Measurements from ENCODE around the gene HAS3. TPM values are rescaled to one million over a fixed set of nuclear protein-coding genes. Genes with fewer than 3 reads are reported as not detected.

The HAS3 gene
- polyA plus RNA-seq, 1 of the 3 experiments (the other 2 are of a cell fraction) = 38.7 TPM

GRCh38 chr16:69115361-69115760 lies 9.9 kb downstream of the HAS3 start (continued):
- no peak for TF ChIP-seq CTCF (IDR thresholded peaks at IDR 0.05)
- no peak for TF ChIP-seq IRF3 (IDR thresholded peaks at IDR 0.05; ENCODE audit: low read depth, low read length)
- TF ChIP-seq MEF2A (IDR thresholded peaks at IDR 0.05; ENCODE audit: borderline replicate concordance, low read depth) = no peak
- TF ChIP-seq PBX3 (IDR thresholded peaks at IDR 0.05) = no peak
- no peak for TF ChIP-seq NFIC (IDR thresholded peaks at IDR 0.05; ENCODE audit: borderline replicate concordance)
- TF ChIP-seq ELF1 (IDR thresholded peaks at IDR 0.05) = no peak
- TF ChIP-seq MXI1 (IDR thresholded peaks at IDR 0.05; ENCODE audit: low read depth, low read length) = no peak

GRCh38 chr16:69115837-69116236 lies 10.4 kb downstream of the HAS3 start:
- no peak overlapping the region for H3K4me2 ChIP-seq
- POLR2A ChIA-PET = no interaction called here
- no peaks in the 10 kb centered on the region for H3K27me3 ChIP-seq (ENCODE audit: insufficient read depth)
- H2AFZ ChIP-seq (ENCODE audit: low read depth) = no peak overlapping the region
- CTCF ChIA-PET = interaction anchor here (1.1 to 7.3 kb wide), 5 partner anchors 9 to 272 kb away, joined by 3 to 39 read pairs (median 7); partner anchors contain the start of gene HAS3
- H3K36me3 ChIP-seq (replicated peaks in 1 of 2; ENCODE audit: control insufficient read depth in 1 of 2, insufficient read depth in 2 of 2, low read length in 1 of 2) = peaks cover 28 to 83% of the 10 kb centered on the region in 2 experiments
- TF ChIP-seq JUND (IDR thresholded peaks at IDR 0.05) (no peak), NRF1 (IDR thresholded peaks at IDR 0.05; ENCODE audit: low read depth, low read length) (no peak), USF2 (IDR thresholded peaks at IDR 0.05; ENCODE audit: borderline replicate concordance, low read depth, low read length) (no peak), MEF2A (IDR thresholded peaks at IDR 0.05; ENCODE audit: borderline replicate concordance, low read depth) (no peak), IRF3 (IDR thresholded peaks at IDR 0.05; ENCODE audit: low read depth, low read length) (no peak), TAF1 (IDR thresholded peaks at IDR 0.05; ENCODE audit: borderline replicate concordance, low read depth, low read length) (no peak), TEAD4 (IDR thresholded peaks at IDR 0.05; ENCODE audit: borderline replicate concordance, insufficient read depth) (no peak), NFIC (IDR thresholded peaks at IDR 0.05; ENCODE audit: borderline replicate concordance) (no peak), YY1 (IDR thresholded peaks at IDR 0.05; ENCODE audit: low read depth) (no peak), CHD2 (IDR thresholded peaks at IDR 0.05; ENCODE audit: low read length, partially characterized antibody) (no peak), USF1 (IDR thresholded peaks at IDR 0.05; ENCODE audit: borderline replicate concordance, low read depth) (no peak), RAD21 (IDR thresholded peaks at IDR 0.05; ENCODE audit: low read length) (no peak), SIN3A (IDR thresholded peaks at IDR 0.05; ENCODE audit: borderline replicate concordance, low read depth, low read length) (no peak), FOSL2 (IDR thresholded peaks at IDR 0.05; ENCODE audit: borderline replicate concordance, low read depth) (no peak), PBX3 (IDR thresholded peaks at IDR 0.05) (no peak)
- H3K27ac ChIP-seq (ENCODE audit: low read depth in 2 of 2, low read length in 1 of 2) = no peak overlapping the region
- peaks cover 4% of the 10 kb centered on the region for H3K79me2 ChIP-seq (ENCODE audit: insufficient read depth)
- H3K4me1 ChIP-seq (ENCODE audit: control insufficient read depth in 1 of 2, insufficient read depth in 2 of 2, low read depth in 1 of 2, low read length in 1 of 2) = no peaks in the 10 kb centered on the region; a peak in 1 of 4 replicates
- no peak overlapping the region for H3K4me3 ChIP-seq (ENCODE audit: low read depth in 2 of 2, low read length in 1 of 2)
- no peak for DNase-seq
- H3K9me2 ChIP-seq = no peaks in the 10 kb centered on the region
- H3F3A ChIP-seq (replicated peaks; ENCODE audit: insufficient read depth) = peaks cover 3% of the 10 kb centered on the region
- peaks cover 20% of the 10 kb centered on the region; the same call in 1 of the 2 replicates for H4K20me1 ChIP-seq (ENCODE audit: insufficient read depth)
- no peak overlapping the region for H3K9ac ChIP-seq
- 89% methylated on average over 1 of the region's 1 CpG for WGBS (ENCODE audit: low lambda C conversion rate)
- no peaks in the 10 kb centered on the region for H3K9me3 ChIP-seq
